IMR-90 (cell line): ENCODE data around the gene NAPA. TPM values are rescaled to one million over a fixed set of nuclear protein-coding genes. Genes with fewer than 3 reads are reported as not detected.

Experiments
- ATAC-seq: fragments of 200-7000 bp; cut with Tn5 transposase; 2 replicates; pipeline ENCODE4 v1.9.1; 2020; ENCODE audit warnings: low read depth, mild to moderate bottlenecking, moderate library complexity
- BruUV-seq: library from RNA; stranded (reverse); fragments of 400-500 nt; replicated peaks from 2 replicates; lab custom pipeline; 2021; lab: Mats Ljungman, UMichigan
- CTCF ChIA-PET: fragments of 300-600 bp; formaldehyde crosslinking; extraction: SDS; loops from one replicate; lab custom pipeline; 2021; ENCODE audit warnings: antibody characterized with exemption; lab: Yijun Ruan, JAX
- POLR2A ChIA-PET: fragments of 300-600 bp; sonication (Branson Sonifier 250); formaldehyde crosslinking; loops from one replicate; lab custom pipeline; 2022; ENCODE audit warnings: antibody characterized with exemption; ENCODE audit not compliant: unreplicated experiment; lab: Charles Lee
- DNase-seq: peaks from one replicate; pipeline ENCODE4 v3.0.0; 2013
- H2AFZ ChIP-seq: replicated peaks from 2 replicates; pipeline ENCODE3; 2013; ENCODE audit warnings: low read length, mild to moderate bottlenecking; ENCODE audit not compliant: poor library complexity
- H2AK5ac ChIP-seq: 2 replicates; pipeline ENCODE4 v1.6.1; 2013; ENCODE audit warnings: low read depth, low read length, inconsistent platforms
- H2AK9ac ChIP-seq: replicated peaks from 2 replicates; pipeline ENCODE3; 2013; ENCODE audit warnings: mild to moderate bottlenecking, low read depth, low read length, moderate library complexity; ENCODE audit not compliant: poor library complexity
- H2BK120ac ChIP-seq: 2 replicates; pipeline ENCODE4 v1.6.1; 2013; ENCODE audit warnings: low read depth, low read length, inconsistent platforms
- H2BK15ac ChIP-seq: 3 replicates; pipeline ENCODE4 v1.6.1; 2013; ENCODE audit warnings: low read depth, low read length, inconsistent platforms
- H2BK20ac ChIP-seq: 2 replicates; pipeline ENCODE4 v1.6.1; 2013; ENCODE audit warnings: low read depth, mild to moderate bottlenecking, inconsistent platforms, low read length, moderate library complexity
- H2BK5ac ChIP-seq: 2 replicates; pipeline ENCODE4 v1.6.1; 2013; ENCODE audit warnings: mild to moderate bottlenecking, low read depth, low read length, inconsistent platforms; ENCODE audit not compliant: poor library complexity, severe bottlenecking
- H3K14ac ChIP-seq: replicated peaks from 2 replicates; pipeline ENCODE4 v1.6.1; 2013; ENCODE audit warnings: low read depth, low read length, inconsistent platforms
- H3K18ac ChIP-seq: 2 replicates; pipeline ENCODE4 v1.6.1; 2013; ENCODE audit warnings: low read depth, low read length, control low read depth
- H3K23ac ChIP-seq: 2 replicates; pipeline ENCODE4 v1.6.1; 2013; ENCODE audit warnings: low read depth, low read length, inconsistent platforms
- H3K27ac ChIP-seq: 2 replicates; pipeline ENCODE4 v1.5.1; 2013; ENCODE audit warnings: mild to moderate bottlenecking, control low read depth, low read length; ENCODE audit not compliant: insufficient read depth
- H3K27me3 ChIP-seq: 2 replicates; pipeline ENCODE4 v1.6.1; 2013; ENCODE audit warnings: low read length; ENCODE audit not compliant: control insufficient read depth, insufficient read depth
- H3K36me3 ChIP-seq: 2 replicates; pipeline ENCODE4 v1.6.1; 2013; ENCODE audit warnings: low read length, mixed read lengths; ENCODE audit not compliant: control insufficient read depth, insufficient read depth
- H3K4ac ChIP-seq: 2 replicates; pipeline ENCODE4 v1.6.1; 2013; ENCODE audit warnings: low read depth, low read length, inconsistent platforms
- H3K4me1 ChIP-seq: 2 replicates; pipeline ENCODE4 v1.6.1; 2013; ENCODE audit warnings: low read length, mixed read lengths; ENCODE audit not compliant: control insufficient read depth, insufficient read depth
- H3K4me2 ChIP-seq: 2 replicates; pipeline ENCODE4 v1.6.1; 2013; ENCODE audit warnings: low read depth, mild to moderate bottlenecking, control low read depth, low read length, moderate library complexity
- H3K4me3 ChIP-seq: 2 replicates; pipeline ENCODE4 v1.5.1; 2013; ENCODE audit warnings: low read depth, mild to moderate bottlenecking, control low read depth, low read length, moderate library complexity; ENCODE audit not compliant: insufficient read depth
- H3K56ac ChIP-seq: 2 replicates; pipeline ENCODE4 v1.6.1; 2013; ENCODE audit warnings: low read length, inconsistent platforms; ENCODE audit not compliant: insufficient read depth; ENCODE audit errors: extremely low read depth
- H3K79me1 ChIP-seq, 2 experiments: 2 replicates each; pipeline ENCODE4 v1.6.1; 2013; ENCODE audit warnings: low read length in 2 of 2, inconsistent platforms in 1 of 2, low read depth in 1 of 2
- H3K9ac ChIP-seq: 2 replicates; pipeline ENCODE4 v1.6.1; 2013; ENCODE audit warnings: low read depth, low read length, control low read depth
- H3K9me1 ChIP-seq: 2 replicates; pipeline ENCODE4 v1.6.1; 2013; ENCODE audit warnings: low read length, inconsistent platforms; ENCODE audit not compliant: insufficient read depth
- H3K9me3 ChIP-seq: 2 replicates; pipeline ENCODE4 v1.6.1; 2013; ENCODE audit warnings: low read length; ENCODE audit not compliant: control insufficient read depth, insufficient read depth
- H4K20me1 ChIP-seq: 2 replicates; pipeline ENCODE4 v1.6.1; 2013; ENCODE audit warnings: low read length, inconsistent platforms; ENCODE audit not compliant: insufficient read depth
- H4K5ac ChIP-seq: 2 replicates; pipeline ENCODE4 v1.6.1; 2013; ENCODE audit warnings: mild to moderate bottlenecking, low read depth, low read length, control low read depth
- H4K8ac ChIP-seq, 2 experiments: 2 replicates each; pipeline ENCODE4 v1.6.1; 2013; ENCODE audit warnings: low read depth in 2 of 2, low read length in 2 of 2, control low read depth in 1 of 2, inconsistent platforms in 1 of 2
- H4K91ac ChIP-seq: 2 replicates; pipeline ENCODE4 v1.6.1; 2013; ENCODE audit warnings: low read depth, low read length, inconsistent platforms; ENCODE audit not compliant: insufficient read depth
- CHD1 ChIP-seq: IDR thresholded peaks from 2 replicates; pipeline ENCODE4 v1.6.1; 2012; ENCODE audit warnings: low read depth, low read length, improper control_type of control experiment
- FOS ChIP-seq: fragments of 150-350 bp; IDR thresholded peaks from 2 replicates; pipeline ENCODE4 v1.6.1; 2016; ENCODE audit warnings: low read depth, low read length
- MAFK ChIP-seq: IDR thresholded peaks from 2 replicates; pipeline ENCODE4 v1.6.1; 2012; ENCODE audit warnings: low read depth, low read length, improper control_type of control experiment
- NFE2L2 ChIP-seq: fragments of 150-350 bp; IDR thresholded peaks from 2 replicates; pipeline ENCODE4 v1.6.1; 2016; ENCODE audit warnings: low read depth, mild to moderate bottlenecking, low read length
- POLR2A ChIP-seq: IDR thresholded peaks from 2 replicates; pipeline ENCODE4 v1.6.1; 2012; ENCODE audit warnings: mild to moderate bottlenecking, low read depth, low read length
- RAD21 ChIP-seq: IDR thresholded peaks from 2 replicates; pipeline ENCODE4 v1.6.1; 2012; ENCODE audit warnings: low read length, improper control_type of control experiment
- RCOR1 ChIP-seq: IDR thresholded peaks from 2 replicates; pipeline ENCODE4 v1.6.1; 2012; ENCODE audit warnings: mild to moderate bottlenecking, low read length, improper control_type of control experiment; ENCODE audit not compliant: insufficient replicate concordance
- RFX5 ChIP-seq: IDR thresholded peaks from 2 replicates; pipeline ENCODE4 v1.8.0; 2012; ENCODE audit warnings: low read depth, mild to moderate bottlenecking, low read length, moderate library complexity
- USF2 ChIP-seq: fragments of 150-350 bp; IDR thresholded peaks from 2 replicates; pipeline ENCODE4 v1.6.1; 2017; ENCODE audit warnings: mild to moderate bottlenecking, antibody characterized with exemption, low read length, low read depth
- WGBS, 2 experiments: methylation state at CpG; one replicate each; pipeline versions ENCODE4 v1.1.5 to v1.1.7; 2013; ENCODE audit warnings: missing lambda C conversion rate in 2 of 2; ENCODE audit not compliant: insufficient read length in 1 of 2; ENCODE audit errors: extremely low coverage in 2 of 2; 5-methylcytosine and 5-hydroxymethylcytosine counted together
- dilution Hi-C: fragments of 300-500 bp; cut with HindIII; formaldehyde crosslinking; loops from one replicate; pipeline ENCODE4 v1.14.3; 2018; ENCODE audit warnings: low sequenced_read_pairs; ENCODE audit not compliant: unreplicated experiment
- in situ Hi-C: fragments of 300-500 bp; cut with MboI; formaldehyde crosslinking; loops from 3 replicates; pipeline ENCODE4 v1.14.3; 2019; ENCODE audit warnings: low sequenced_read_pairs, inconsistent platforms, mixed read lengths
- intact Hi-C: fragments of 100-400 bp; cut with micrococcal nuclease; formaldehyde crosslinking; loops from 2 replicates; pipeline ENCODE4 v1.10.0; 2022
- polyA plus RNA-seq, 3 experiments: library from polyadenylated mRNA; depleted of rRNA; stranded (reverse); fragments of >200 nt; gene quantifications; 2 replicates each; pipeline ENCODE4 v1.2.3, GENCODE V29; 2012; ENCODE audit warnings: low replicate concordance in 1 of 3
- total RNA-seq: library from RNA; depleted of rRNA; stranded (reverse); fragments of >200 nt; gene quantifications from 2 replicates; pipeline ENCODE4 v1.2.3, GENCODE V29; 2012
- TF ChIP-seq, protein P1 (sequence below): conservative IDR thresholded peaks from 2 replicates; pipeline ENCODE4 v1.5.1; 2012; ENCODE audit warnings: mild to moderate bottlenecking, low read depth, low read length, improper control_type of control experiment

The NAPA gene
- total and polyA plus RNA-seq, 2 of the 4 experiments (the other 2 are of a cell fraction) = 76.4 to 126 TPM

GRCh38 chr19:47458672-47459071 is 56.2 kb downstream of the NAPA start:
- Histone ChIP-seq H3K4me3 (no peak overlapping the region), H3K79me1 (no peaks in the 10 kb centered on the region), H3K9me1 (peaks cover 4% of the 10 kb centered on the region; the same call in 1 of the 2 replicates), H3K23ac (no peak overlapping the region), H3K14ac (no peak overlapping the region), H2AK5ac (no peak overlapping the region), H4K8ac (no peak overlapping the region), H3K4me2 (no peak overlapping the region), H2BK20ac (no peak overlapping the region), H4K91ac (no peak overlapping the region), H2AFZ (no peak overlapping the region), H4K5ac (no peak overlapping the region), H2AK9ac (no peak overlapping the region), H4K20me1 (no peaks in the 10 kb centered on the region), H3K4me1 (no peaks in the 10 kb centered on the region), H3K27me3 (peaks cover 58% of the 10 kb centered on the region), H3K9me3 (peaks cover 25% of the 10 kb centered on the region), H3K36me3 (no peaks in the 10 kb centered on the region), H3K27ac (no peak overlapping the region), H2BK120ac (no peak overlapping the region), H3K9ac (no peak overlapping the region), H3K56ac (no peak overlapping the region), H2BK5ac (no peak overlapping the region), H3K4ac (no peak overlapping the region), H2BK15ac (no peak overlapping the region), H3K18ac (no peak overlapping the region)
- WGBS, 2 experiments = 22% methylated on average over 4 of the region's 5 CpGs; no CpG with 5 or more reads in 1 of the 2 experiments
- in situ Hi-C loops (no loop called here), intact Hi-C loops (no loop called here), dilution Hi-C loops (no loop called here)
- ATAC-seq = no peak
- DNase-seq = no peak
- POLR2A ChIA-PET = no interaction called here
- no peak for TF ChIP-seq RFX5
- no peak for TF ChIP-seq RCOR1
- TF ChIP-seq FOS = no peak
- TF ChIP-seq MAFK = no peak
- no peak for TF ChIP-seq RAD21
- TF ChIP-seq NFE2L2 = no peak
- no peak for TF ChIP-seq CHD1
- TF ChIP-seq USF2 = no peak
- no peak for TF ChIP-seq POLR2A
- TF ChIP-seq, protein P1, sequence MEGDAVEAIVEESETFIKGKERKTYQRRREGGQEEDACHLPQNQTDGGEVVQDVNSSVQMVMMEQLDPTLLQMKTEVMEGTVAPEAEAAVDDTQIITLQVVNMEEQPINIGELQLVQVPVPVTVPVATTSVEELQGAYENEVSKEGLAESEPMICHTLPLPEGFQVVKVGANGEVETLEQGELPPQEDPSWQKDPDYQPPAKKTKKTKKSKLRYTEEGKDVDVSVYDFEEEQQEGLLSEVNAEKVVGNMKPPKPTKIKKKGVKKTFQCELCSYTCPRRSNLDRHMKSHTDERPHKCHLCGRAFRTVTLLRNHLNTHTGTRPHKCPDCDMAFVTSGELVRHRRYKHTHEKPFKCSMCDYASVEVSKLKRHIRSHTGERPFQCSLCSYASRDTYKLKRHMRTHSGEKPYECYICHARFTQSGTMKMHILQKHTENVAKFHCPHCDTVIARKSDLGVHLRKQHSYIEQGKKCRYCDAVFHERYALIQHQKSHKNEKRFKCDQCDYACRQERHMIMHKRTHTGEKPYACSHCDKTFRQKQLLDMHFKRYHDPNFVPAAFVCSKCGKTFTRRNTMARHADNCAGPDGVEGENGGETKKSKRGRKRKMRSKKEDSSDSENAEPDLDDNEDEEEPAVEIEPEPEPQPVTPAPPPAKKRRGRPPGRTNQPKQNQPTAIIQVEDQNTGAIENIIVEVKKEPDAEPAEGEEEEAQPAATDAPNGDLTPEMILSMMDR = no peak
- no TSS peak for BruUV-seq
- CTCF ChIA-PET = no interaction called here
